Liver (tissue), 3 donors: Measurements from ENCODE around the gene PCSK6.

Experiments
- CTCF ChIP-seq: fragments of 150-350 bp; IDR thresholded peaks from 2 replicates; pipeline ENCODE4 v1.5.1; 2017; ENCODE audit warnings: improper control_type of control experiment, low read depth, low read length; ENCODE audit not compliant: missing input control
- GABPA ChIP-seq, 2 donors: IDR thresholded peaks in 1 of 2; conservative IDR thresholded peaks in 1 of 2; 2 replicates each; pipeline ENCODE4 v1.6.1; 2016; ENCODE audit warnings: antibody characterized with exemption in 2 of 2, mild to moderate bottlenecking in 1 of 2, moderate library complexity in 1 of 2
- MAX ChIP-seq: IDR thresholded peaks from 2 replicates; pipeline ENCODE4 v1.6.1; 2016; ENCODE audit warnings: antibody characterized with exemption
- RAD21 ChIP-seq, 2 donors: IDR thresholded peaks; 2 replicates each; pipeline ENCODE4 v1.6.1; 2016; ENCODE audit warnings: antibody characterized with exemption in 2 of 2, mild to moderate bottlenecking in 2 of 2
- REST ChIP-seq: IDR thresholded peaks from 2 replicates; pipeline ENCODE4 v1.6.1; 2016; ENCODE audit warnings: antibody characterized with exemption, mild to moderate bottlenecking
- SP1 ChIP-seq: IDR thresholded peaks from 2 replicates; pipeline ENCODE4 v1.6.1; 2018; ENCODE audit warnings: antibody characterized with exemption, mild to moderate bottlenecking
- TAF1 ChIP-seq: conservative IDR thresholded peaks from 2 replicates; pipeline ENCODE4 v1.6.1; 2016; ENCODE audit warnings: antibody characterized with exemption, mild to moderate bottlenecking
- TF ChIP-seq, protein P1 (sequence below): IDR thresholded peaks from 2 replicates; pipeline ENCODE4 v1.6.1; 2016; ENCODE audit warnings: antibody characterized with exemption
- TF ChIP-seq, protein P2 (sequence below): IDR thresholded peaks from 2 replicates; pipeline ENCODE4 v1.6.1; 2016; ENCODE audit warnings: antibody characterized with exemption
- donor health status: healthy.
- donor health status: healthy.

DNA sequence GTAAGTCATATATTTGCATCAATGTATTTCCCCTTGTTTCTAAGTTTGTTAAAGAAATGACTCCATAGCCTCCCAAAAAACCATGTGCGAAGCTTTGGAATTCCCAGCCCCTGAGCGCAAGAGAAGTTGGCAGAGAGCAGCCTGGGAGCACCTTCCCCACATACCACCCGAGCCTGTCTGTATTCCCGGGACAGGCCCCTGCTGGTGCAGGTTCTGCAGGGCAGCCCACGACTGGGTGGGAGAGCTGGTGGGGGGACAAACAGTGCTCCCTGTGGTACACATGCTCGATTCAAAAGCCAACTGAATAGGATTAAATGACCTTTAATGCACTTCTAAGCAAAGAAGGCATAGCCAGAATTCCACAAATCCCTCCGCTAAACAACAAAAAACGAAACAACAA lies 119.8 kb downstream of the PCSK6 start:
- TF ChIP-seq MAX (no peak), CTCF (no peak), RAD21 (IDR thresholded peaks at IDR 0.05) (no peak), REST (no peak), GABPA (IDR thresholded peaks at IDR 0.05 in 1 of 2, conservative IDR thresholded peaks at IDR 0.05 in 1 of 2) (no peak), SP1 (no peak), TAF1 (no peak)
- TF ChIP-seq, protein P1, sequence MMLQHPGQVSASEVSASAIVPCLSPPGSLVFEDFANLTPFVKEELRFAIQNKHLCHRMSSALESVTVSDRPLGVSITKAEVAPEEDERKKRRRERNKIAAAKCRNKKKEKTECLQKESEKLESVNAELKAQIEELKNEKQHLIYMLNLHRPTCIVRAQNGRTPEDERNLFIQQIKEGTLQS, result no peak
- TF ChIP-seq, protein P2, sequence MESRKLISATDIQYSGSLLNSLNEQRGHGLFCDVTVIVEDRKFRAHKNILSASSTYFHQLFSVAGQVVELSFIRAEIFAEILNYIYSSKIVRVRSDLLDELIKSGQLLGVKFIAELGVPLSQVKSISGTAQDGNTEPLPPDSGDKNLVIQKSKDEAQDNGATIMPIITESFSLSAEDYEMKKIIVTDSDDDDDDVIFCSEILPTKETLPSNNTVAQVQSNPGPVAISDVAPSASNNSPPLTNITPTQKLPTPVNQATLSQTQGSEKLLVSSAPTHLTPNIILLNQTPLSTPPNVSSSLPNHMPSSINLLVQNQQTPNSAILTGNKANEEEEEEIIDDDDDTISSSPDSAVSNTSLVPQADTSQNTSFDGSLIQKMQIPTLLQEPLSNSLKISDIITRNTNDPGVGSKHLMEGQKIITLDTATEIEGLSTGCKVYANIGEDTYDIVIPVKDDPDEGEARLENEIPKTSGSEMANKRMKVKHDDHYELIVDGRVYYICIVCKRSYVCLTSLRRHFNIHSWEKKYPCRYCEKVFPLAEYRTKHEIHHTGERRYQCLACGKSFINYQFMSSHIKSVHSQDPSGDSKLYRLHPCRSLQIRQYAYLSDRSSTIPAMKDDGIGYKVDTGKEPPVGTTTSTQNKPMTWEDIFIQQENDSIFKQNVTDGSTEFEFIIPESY, result no peak
